Amniotic epithelial cell (primary cell): ENCODE results near the gene UBE2G1.

Experiments
- DNase-seq: peaks from one replicate; pipeline ENCODE4 v3.0.0-alpha.2; 2010; ENCODE audit warnings: low read depth

The UBE2G1 gene

GRCh38 chr17:4334332-4334731 lies 32.1 kb downstream of the UBE2G1 start:
- DNase-seq = no peak

- no peak for DNase-seq
Measured at GRCh38 chr17:4333041-4333440, 33.4 kb downstream of the UBE2G1 start.

GRCh38 chr17:4332296-4332970 lies 34.0 kb downstream of the UBE2G1 start:
- DNase-seq = no peak

GRCh38 chr17:4331614-4332013 lies 34.9 kb downstream of the UBE2G1 start:
- no peak for DNase-seq

- peak; percentile 89 for DNase-seq
Measured at GRCh38 chr17:4329838-4330237, 36.6 kb downstream of the UBE2G1 start.

GRCh38 chr17:4327606-4328005 lies 38.9 kb downstream of the UBE2G1 start:
- DNase-seq = peak; percentile 33

- DNase-seq = no peak
Measured at GRCh38 chr17:4326608-4327007, 39.9 kb downstream of the UBE2G1 start.

- DNase-seq = no peak
Measured at GRCh38 chr17:4326112-4326511, 40.4 kb downstream of the UBE2G1 start.

- DNase-seq = no peak
Measured at GRCh38 chr17:4324463-4324862, 42.0 kb downstream of the UBE2G1 start.

- DNase-seq = no peak
Measured at GRCh38 chr17:4319221-4319620, 47.3 kb downstream of the UBE2G1 start.

- peak; percentile 21 for DNase-seq
Measured at GRCh38 chr17:4318596-4318995, 47.9 kb downstream of the UBE2G1 start.

GRCh38 chr17:4318186-4318585 lies 48.3 kb downstream of the UBE2G1 start:
- DNase-seq = no peak

GRCh38 chr17:4317610-4318009 lies 48.9 kb downstream of the UBE2G1 start:
- DNase-seq = no peak

- DNase-seq = no peak
Measured at GRCh38 chr17:4316648-4317047, 49.8 kb downstream of the UBE2G1 start.

- no peak for DNase-seq
Measured at GRCh38 chr17:4314618-4315017, 51.9 kb downstream of the UBE2G1 start.

- DNase-seq = no peak
Measured at GRCh38 chr17:4314179-4314578, 52.3 kb downstream of the UBE2G1 start.

- DNase-seq = peak; percentile 38
Measured at GRCh38 chr17:4313221-4314114, 53.0 kb downstream of the UBE2G1 start.

- peak; percentile 38 for DNase-seq
Measured at GRCh38 chr17:4310354-4311060, 56.0 kb downstream of the UBE2G1 start.

- no peak for DNase-seq
Measured at GRCh38 chr17:4309897-4310296, 56.6 kb downstream of the UBE2G1 start.

GRCh38 chr17:4307179-4307930 lies 59.1 kb downstream of the UBE2G1 start:
- no peak for DNase-seq

GRCh38 chr17:4305224-4305623 lies 61.3 kb downstream of the UBE2G1 start:
- DNase-seq = no peak

- DNase-seq = peak; percentile 27
Measured at GRCh38 chr17:4304417-4305027, 62.0 kb downstream of the UBE2G1 start.
